ENCODE measurements around the gene GAS6. TPM values are rescaled to one million over a fixed set of nuclear protein-coding genes. Genes with fewer than 3 reads are reported as not detected.

Gene GAS6
- total RNA-seq, 1 donor from 2014 or later, result 14.8 TPM

GRCh38 chr13:113776231-113777125, 87.4 kb downstream of the GAS6 start:
- DNase-seq (ENCODE audit: extremely low spot score, unreplicated experiment), result no peak
- no peak overlapping the region for H3K4me3 Mint-ChIP-seq (ENCODE audit: unreplicated experiment)
- H3K4me1 Mint-ChIP-seq (ENCODE audit: unreplicated experiment), result no peaks in the 10 kb centered on the region
- no peak overlapping the region for H3K27ac Mint-ChIP-seq (ENCODE audit: unreplicated experiment)
- no peak for TF ChIP-seq CTCF (IDR thresholded peaks at IDR 0.05)
- no peaks in the 10 kb centered on the region for H3K36me3 Mint-ChIP-seq (ENCODE audit: unreplicated experiment)
- H3K9me3 Mint-ChIP-seq (ENCODE audit: unreplicated experiment), result peaks cover 10% of the 10 kb centered on the region
- peaks cover 24% of the 10 kb centered on the region for H3K27me3 Mint-ChIP-seq (ENCODE audit: unreplicated experiment)

- no peak for DNase-seq (ENCODE audit: extremely low spot score, unreplicated experiment)
- no peak overlapping the region for H3K4me3 Mint-ChIP-seq (ENCODE audit: unreplicated experiment)
- H3K36me3 Mint-ChIP-seq (ENCODE audit: unreplicated experiment), result no peaks in the 10 kb centered on the region
- no peak for TF ChIP-seq CTCF (IDR thresholded peaks at IDR 0.05)
- no peak overlapping the region for H3K27ac Mint-ChIP-seq (ENCODE audit: unreplicated experiment)
- peaks cover 18% of the 10 kb centered on the region for H3K27me3 Mint-ChIP-seq (ENCODE audit: unreplicated experiment)
- H3K4me1 Mint-ChIP-seq (ENCODE audit: unreplicated experiment), result no peaks in the 10 kb centered on the region
- H3K9me3 Mint-ChIP-seq (ENCODE audit: unreplicated experiment), result peaks cover 10% of the 10 kb centered on the region
Measured at GRCh38 chr13:113775451-113776145, 88.3 kb downstream of the GAS6 start.

GRCh38 chr13:113774177-113775107, 89.4 kb downstream of the GAS6 start:
- Mint-ChIP-seq H3K4me1 (ENCODE audit: unreplicated experiment) (no peaks in the 10 kb centered on the region), H3K27me3 (ENCODE audit: unreplicated experiment) (peaks cover 9% of the 10 kb centered on the region)
- no peak for TF ChIP-seq CTCF (IDR thresholded peaks at IDR 0.05)

GRCh38 chr13:113771709-113772331, 92.1 kb downstream of the GAS6 start:
- no peak for TF ChIP-seq CTCF (IDR thresholded peaks at IDR 0.05)
- no peak overlapping the region for H3K27ac Mint-ChIP-seq (ENCODE audit: unreplicated experiment)
- H3K9me3 Mint-ChIP-seq (ENCODE audit: unreplicated experiment), result peaks cover 10% of the 10 kb centered on the region
- H3K27me3 Mint-ChIP-seq (ENCODE audit: unreplicated experiment), result no peaks in the 10 kb centered on the region
- no peak for DNase-seq (ENCODE audit: extremely low spot score, unreplicated experiment)
- no peak overlapping the region for H3K4me3 Mint-ChIP-seq (ENCODE audit: unreplicated experiment)
- no peaks in the 10 kb centered on the region for H3K36me3 Mint-ChIP-seq (ENCODE audit: unreplicated experiment)
- H3K4me1 Mint-ChIP-seq (ENCODE audit: unreplicated experiment), result no peaks in the 10 kb centered on the region

More at GRCh38 chr13:113774177-113775107, 89.4 kb downstream of the GAS6 start:
- no peak for DNase-seq (ENCODE audit: extremely low spot score, unreplicated experiment)
- Mint-ChIP-seq H3K9me3 (ENCODE audit: unreplicated experiment) (peaks cover 10% of the 10 kb centered on the region), H3K4me3 (ENCODE audit: unreplicated experiment) (no peak overlapping the region), H3K36me3 (ENCODE audit: unreplicated experiment) (no peaks in the 10 kb centered on the region), H3K27ac (ENCODE audit: unreplicated experiment) (no peak overlapping the region)
